Stimulated activated CD8-positive, alpha-beta memory T cell treated with anti-CD3 and anti-CD28 coated beads, Interleukin-4, amount 100 ng/mL, for 4 hours (primary cell): Measurements from ENCODE around the gene ZFP42.
"Not testable (repeated sequence)": the region's sequence is repeated elsewhere in the genome, so short reads cannot be mapped to it uniquely, and the experiment has no call there.

Experiments used
- DNase-seq, 2 donors: peaks; one replicate each; pipeline ENCODE4 v3.0.0-alpha.2; 2020; ENCODE audit warnings: low read depth in 2 of 2, low spot score in 1 of 2

The ZFP42 gene

DNA sequence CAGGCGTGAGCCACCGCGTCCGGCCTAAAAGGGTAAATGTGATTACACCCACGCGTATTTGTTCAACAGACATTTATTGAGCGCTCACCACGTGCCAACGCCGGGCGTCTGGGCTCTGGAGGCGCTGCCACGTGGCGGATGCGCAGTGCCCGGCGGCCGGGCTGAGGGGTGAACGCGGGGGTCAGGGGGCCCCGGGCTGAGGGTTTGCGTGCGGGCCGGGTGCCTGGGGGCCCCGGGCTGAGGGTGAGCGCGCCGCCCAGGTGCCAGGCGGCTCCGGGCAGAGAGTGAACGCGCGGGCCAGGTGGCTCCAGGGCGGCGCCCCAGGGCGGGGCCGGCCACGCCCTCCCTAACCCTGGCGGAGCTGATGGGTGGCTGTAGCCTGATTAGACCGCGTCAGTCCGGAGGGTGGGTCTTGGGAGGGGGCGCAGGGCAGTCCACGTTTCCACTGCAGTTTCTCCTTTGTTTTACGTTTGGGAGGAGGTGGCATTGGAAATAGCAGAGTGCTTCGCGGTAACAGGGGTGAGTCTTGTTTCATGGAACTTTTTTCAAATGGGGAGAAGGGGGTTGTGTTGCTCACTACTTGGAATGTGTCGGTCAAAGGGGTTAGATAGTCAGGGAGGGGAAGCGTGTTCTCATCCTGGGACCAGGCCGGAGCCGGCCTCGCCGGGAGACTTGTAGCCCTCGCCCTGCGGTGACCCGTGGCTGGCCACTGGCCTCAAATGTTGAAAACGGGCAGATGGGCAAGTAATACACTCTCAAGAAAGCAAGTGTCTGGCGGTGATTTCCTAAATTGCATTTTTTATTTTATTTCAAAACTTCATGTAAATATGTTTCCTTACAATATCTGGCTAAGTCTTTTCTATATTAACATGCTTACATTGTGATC lies at the start of gene ZFP42:
ZFP42 (plus strand) TSS at position 450 of the 886 bp plus-strand sequence. CDS start 7,037 bp downstream, outside the sequence.
- DNase-seq, result no peak

DNA sequence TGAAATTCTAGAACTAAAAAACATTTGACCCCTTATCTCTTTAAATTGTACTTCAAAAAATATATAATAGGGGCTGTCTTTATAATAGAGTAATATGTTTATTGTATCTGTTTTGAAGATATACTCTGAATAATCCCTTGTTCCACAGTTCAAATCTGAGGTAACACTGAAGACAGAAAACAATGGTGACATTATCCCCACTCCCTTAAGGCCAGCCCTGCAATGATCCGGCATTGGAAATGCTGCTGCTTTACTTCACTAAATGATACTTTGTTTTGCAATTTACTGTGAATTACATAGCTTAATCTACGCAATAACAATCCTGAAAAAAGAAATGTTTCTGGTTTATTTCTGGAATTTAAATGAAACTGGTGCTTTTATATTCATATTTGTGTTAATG lies 34.4 kb upstream of the ZFP42 start:
- DNase-seq, result no peak

DNA sequence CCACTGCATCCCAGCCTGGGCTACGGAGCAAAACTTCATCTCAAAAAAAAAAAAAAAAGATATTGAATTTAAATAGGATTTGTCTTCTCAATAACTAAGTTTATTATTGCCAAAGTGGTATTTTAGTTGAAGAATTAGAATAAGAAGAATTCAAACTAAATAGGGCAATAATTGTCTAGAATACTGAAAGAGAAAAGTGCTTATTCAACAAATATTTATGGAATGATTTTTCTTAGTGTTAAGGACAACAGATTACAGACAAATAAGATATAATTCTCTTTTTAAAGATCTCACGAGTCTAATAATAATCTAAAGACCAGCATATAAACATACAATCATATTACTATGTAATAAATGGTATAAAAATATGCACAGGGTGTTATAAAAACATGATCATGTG lies 33.6 kb upstream of the ZFP42 start:
- no peak for DNase-seq

DNA sequence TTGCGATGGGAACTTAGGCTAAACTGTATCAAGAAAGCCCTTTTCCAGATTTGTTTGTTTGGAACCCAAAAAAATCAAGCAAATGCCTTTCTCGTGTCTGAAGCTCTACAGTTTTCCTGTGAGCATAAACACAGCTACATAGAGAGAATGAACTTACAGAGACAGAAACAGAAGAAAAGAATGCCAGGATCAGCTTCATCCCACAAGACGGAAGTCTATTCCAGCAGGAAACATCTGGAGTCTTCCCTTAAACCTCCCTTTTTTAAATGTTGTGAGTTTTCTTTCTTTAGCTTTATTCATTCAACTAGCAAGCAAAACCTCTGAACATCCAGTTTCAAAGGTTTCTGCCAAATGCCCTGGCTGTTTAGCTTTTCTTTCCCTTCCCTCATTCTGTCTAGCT lies 32.6 kb upstream of the ZFP42 start:
- DNase-seq, result no peak

DNA sequence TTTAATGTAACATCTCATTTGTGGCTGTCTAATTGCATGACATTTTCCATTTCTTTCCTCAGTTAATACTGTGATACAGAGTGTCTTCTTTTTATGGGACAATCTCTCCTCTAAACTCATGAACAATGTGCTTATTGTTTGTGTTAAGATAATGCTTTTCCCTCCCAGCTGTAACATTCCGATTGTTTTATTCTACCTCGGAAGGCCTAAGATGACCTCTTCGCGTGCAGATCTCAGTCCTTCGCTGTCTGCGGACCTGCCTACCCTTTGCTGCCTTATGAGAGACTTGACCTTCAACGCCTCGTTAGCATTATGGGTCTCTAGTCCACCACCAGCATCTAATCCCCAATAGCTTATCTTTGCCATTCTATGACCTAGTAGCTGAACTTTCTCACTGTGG lies 29.8 kb upstream of the ZFP42 start:
- no peak for DNase-seq

DNA sequence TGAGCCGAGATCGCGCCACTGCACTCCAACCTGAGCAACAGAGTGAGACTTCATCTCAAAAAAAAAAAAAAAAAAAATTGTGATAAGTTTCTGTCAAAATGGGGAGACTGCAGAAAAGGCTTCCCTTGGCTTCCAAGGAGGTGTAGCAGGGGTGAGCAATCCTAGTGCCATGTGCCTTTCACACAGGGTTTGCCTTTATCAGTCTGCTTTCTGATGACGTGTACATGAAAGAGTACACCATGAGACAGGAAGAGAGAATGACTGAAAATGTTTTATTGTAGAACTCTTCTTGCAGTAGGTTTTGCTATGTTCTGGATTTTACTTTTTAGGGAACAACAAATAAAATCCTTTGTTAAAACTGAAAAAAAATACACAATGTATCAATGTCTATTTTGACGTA lies 23.4 kb upstream of the ZFP42 start:
- DNase-seq, result no peak

DNA sequence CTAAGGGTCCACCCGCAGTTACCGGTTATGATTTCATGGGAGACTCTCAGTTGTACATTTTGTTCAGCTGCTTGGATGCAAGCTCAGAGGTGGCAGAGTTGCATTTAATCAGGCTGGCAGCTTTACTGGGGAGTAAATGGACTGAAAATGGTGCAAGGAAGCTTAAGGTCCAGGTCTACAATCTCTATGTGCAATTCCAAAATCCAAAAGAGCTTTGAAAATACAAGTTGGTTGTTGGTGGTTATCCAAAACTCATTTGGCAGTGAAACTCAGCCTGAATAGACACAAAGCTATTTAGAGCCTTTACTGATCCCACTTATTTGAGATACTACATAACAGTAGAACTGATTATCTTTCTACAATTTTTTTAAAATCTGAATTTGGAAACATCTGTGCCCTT lies 11.8 kb upstream of the ZFP42 start:
- no peak for DNase-seq

DNA sequence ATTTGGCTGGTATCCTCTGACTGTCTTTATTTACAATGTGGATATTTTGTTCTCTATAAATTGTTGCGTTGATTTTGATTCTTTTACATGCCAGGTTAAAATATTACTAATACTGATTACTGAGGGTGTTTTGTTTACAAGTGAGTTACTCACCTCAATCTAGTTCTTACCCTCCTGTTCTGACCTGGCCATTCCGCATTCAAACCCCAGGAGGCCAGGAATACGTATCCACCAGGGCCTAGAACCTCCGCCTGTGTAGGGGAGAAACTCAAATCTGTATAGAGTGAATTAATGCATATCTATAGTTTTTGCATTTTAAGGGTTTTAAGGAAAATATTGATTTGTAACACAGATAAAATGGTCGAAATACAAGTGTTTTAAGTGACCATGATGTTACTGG lies 2.6 kb upstream of the ZFP42 start:
- DNase-seq, result no peak

DNA sequence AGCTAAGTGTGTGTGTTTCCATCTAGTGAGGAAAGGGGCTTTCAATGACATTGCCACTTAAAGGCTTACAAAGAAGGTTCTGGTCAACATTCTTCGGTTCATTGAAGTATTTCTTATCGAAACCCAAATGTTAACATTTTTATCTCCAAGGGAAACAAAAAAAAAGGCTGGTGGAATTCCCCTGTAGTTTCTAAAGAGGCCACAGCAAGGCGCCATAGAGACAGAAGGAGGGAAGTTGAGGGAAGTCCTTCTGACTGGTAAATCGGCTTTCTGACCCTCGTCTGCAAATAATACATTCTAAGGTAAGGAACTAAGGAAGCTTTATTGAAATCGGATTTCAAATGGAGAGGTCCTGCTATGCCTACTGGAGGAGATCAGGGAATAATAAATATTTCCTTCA lies 1.7 kb upstream of the ZFP42 start:
- DNase-seq, result no peak

DNA sequence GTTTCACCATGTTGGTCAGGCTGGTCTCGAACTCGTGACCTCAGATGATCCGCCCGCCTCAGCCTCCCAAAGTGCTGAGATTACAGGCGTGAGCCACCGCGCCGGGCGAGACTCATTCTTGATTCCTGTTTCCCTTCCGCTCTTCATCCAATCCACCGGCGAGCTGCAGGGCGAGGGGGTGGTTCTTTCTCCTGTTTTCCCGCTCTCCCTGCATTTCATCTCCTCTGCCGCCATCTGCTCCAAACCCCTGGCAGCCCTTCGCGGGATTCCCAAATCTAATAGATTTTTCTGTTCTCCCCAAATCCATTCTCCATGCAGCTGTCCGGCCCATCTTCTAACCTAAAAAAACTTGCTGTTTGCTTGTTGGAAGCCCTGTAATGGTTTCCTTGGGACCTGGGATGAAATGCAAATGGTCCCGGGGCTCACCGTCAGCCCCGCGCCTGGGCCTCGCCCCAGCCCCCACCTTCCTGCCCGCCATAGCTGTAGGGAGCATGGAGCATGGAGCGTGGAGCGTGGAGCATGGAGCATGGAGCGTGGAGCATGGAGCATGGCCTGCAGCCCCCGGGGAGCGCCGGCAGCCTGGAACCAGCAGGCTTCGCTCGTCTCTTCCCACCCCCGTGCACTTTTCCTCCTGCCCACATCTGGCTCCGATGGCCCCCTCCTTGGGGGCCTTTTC lies 1.1 kb downstream of the ZFP42 start:
- DNase-seq, result no peak

DNA sequence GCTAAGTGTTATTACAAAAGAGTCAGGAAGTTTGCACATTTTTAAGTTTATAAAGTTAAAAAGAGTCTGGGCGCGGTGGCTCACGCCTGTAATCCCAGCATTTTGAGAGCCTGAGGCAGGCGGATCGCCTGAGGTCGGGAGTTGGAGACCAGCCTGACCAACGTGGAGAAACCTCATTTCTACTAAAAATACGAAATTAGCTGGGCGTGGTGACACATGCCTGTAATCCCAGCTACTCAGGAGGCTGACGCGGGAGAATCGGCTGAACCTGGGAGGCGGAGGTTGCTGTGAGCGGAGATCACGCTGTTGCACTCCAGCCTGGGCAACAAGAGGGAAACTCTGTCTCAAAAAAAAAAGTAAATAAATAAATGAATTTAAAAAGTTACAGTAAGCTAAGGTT lies 2.4 kb downstream of the ZFP42 start:
- not testable (repeated sequence) for DNase-seq

DNA sequence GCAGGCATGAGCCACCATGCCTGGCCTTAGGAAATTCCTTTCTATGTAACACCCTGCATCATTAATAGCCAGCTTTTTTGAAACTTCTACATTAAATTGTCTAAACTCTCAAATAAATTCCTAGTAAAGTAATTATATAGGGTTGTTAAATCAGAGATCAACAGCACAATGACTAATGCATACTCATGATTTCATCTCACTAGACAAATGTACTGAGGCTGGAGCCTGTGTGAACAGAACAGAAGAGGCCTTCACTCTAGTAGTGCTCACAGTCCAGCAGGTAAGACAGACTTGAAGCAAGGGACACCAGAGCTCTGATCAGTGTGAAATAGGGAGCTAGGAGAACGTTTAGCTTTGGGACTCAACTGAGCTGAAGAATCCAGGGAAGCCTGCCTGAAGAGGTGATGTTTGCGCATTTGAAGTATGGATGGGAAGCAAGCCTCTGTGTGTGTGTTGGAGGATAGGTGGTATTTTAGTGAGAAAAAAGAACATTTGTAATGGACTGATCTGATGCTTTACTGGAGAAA lies 3.9 kb downstream of the ZFP42 start:
- no peak for DNase-seq

DNA sequence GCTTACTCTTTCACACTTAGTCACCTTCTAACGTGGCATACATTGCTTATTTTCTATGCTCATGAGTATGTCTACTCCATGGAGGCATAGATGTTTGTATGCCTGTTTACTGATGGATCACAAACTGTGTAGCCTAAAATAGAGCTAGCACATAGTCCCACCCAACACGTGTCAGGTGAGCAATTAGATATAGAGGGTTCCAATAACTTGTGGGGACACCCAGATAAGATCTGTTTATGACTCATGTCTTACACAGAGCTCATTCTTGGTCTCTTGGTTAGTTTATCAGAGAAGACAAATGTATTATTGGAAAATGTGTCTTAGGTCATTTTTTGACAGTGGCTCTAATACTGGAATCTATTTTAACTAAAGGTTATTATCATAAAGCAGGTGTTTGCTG lies 6.8 kb downstream of the ZFP42 start:
- DNase-seq, result no peak

DNA sequence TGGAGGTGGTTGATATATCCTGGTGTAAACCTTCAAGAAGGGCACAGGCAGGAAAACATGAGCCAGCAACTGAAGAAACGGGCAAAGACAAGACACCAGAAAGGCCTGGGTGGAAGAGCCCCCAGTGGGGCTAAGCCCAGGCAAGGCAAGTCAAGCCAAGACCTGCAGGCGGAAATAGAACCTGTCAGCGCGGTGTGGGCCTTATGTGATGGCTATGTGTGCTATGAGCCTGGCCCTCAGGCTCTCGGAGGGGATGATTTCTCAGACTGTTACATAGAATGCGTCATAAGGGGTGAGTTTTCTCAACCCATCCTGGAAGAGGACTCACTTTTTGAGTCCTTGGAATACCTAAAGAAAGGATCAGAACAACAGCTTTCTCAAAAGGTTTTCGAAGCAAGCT lies 7.2 kb downstream of the ZFP42 start:
- DNase-seq, result no peak

DNA sequence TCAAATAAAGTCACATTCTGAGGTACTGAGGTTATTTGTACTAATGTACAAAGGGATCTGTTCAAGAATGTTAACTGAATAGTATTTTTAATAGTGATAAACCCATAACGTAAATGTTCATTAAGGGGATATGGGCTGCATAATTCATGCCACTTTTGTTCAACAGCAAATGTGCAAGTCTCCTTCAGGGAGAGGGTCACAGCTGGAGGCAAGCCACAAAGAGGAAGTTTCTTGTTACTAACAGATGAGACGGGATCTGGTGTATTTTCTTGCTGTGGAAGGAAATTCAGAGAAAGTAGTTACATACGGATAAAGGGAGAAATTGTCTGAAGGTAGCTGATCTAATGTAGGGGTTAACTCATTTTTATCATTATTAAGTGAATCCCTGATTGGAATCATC lies 10.0 kb downstream of the ZFP42 start:
- DNase-seq, result no peak

DNA sequence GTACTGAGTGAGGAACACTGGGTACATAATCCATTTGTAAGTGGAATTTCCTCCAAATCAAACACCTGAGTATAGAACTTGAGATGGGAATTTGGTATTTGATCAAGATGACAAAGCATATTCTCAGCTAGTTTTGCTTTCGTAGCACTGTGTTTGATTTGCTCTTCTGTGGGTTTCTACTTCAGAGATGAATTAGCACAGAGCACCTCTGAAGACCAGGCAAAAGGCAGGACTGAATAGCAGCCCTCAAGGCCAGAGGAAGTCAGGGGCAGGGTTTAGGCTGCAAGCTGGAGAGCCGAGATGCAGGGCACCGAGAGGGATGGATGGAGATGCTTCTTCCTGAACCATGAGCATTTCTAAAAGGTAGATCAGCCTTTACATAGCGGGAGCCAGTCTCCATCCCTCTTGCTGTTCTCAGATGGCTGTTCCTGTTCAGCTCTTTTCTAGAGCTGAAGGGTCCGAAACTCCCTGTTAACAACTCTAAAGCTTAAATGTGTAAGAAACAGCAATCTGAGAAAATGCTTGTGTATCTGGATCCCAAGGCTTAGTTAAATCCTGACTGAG lies 10.8 kb downstream of the ZFP42 start:
- no peak for DNase-seq

DNA sequence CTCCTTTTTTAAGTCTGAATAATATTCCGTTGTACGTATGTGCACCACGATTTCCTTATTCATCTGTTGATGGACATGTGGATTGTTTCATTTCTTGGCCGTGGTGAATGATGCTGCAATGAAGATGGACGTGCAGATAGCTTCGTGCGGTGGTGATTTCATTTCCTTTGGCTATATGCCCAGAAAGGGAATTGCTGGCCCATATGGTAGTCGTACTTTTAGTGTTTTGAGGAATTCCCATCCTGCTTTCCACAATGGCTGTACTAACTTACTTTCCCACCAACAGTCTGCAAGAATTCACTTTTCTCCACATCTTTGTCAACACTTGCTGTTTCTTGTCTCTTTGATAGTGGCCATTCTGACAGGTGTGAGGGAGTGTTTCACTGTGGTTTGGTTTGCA lies 12.8 kb downstream of the ZFP42 start:
- DNase-seq, result no peak

DNA sequence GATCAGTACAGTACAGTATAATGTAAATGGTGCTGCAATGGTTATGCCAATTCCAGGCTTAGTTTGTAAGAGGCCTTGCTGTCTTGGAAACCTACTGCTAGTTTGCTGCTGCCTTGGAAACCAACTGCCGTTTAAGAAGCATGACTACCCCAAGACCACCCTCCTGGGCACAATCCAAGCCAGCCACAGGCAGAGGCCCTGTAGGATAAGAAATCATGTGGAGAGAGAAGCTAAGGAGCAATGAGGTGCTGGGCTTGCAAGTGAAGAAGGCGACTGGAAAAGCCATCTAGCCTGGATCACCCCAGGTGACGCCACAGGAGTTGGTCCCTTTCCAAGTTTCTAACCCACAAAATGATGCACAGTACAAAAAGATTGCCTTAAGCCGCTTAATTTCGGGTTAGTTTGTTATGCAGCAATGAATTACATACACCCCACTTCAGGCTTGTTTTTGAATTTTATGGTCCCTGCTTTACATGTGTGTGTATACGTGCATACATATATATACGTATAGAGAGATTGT lies 16.9 kb downstream of the ZFP42 start:
- DNase-seq, result no peak

DNA sequence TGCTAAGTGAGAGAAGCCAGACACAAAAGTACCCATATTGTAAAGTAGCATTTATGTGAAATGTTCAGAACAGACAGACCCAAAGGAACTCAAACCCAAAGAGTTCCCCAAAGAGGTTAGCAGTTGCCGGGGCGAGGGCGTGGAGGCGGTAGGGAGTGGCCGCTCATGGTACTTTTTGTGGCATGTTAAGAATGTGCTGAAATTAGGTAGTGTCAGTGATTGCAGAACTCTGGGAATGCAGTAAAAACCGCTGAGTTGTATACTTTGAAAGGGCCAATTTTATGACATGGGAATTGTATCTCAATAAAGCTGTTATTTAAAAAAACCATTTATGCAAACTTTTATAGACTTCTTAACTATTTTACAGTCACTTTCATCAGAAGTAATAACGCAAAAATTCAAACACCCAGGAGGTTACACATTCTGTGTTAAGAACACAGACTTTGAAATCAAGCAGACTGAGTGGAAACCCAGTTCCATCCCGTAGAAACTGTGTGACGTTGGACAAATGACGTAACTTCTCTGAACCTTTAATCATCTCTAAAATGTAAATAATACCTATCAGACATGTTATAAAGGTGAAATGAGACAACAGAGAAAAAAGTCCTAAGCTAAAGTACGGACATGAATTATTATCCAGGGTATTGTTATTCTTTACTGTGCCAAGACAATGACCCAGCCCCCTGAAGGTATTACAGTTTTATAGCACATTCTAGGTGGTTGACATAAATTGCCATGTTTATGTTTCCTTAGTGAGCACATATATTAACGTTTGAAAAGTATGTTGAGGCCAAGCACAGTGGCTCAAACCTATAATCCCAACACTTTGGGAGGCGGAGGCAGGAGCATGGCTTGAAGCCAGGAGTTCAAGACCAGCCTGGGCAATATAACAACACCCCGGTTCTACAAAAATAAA lies 19.7 kb downstream of the ZFP42 start:
- no peak for DNase-seq

DNA sequence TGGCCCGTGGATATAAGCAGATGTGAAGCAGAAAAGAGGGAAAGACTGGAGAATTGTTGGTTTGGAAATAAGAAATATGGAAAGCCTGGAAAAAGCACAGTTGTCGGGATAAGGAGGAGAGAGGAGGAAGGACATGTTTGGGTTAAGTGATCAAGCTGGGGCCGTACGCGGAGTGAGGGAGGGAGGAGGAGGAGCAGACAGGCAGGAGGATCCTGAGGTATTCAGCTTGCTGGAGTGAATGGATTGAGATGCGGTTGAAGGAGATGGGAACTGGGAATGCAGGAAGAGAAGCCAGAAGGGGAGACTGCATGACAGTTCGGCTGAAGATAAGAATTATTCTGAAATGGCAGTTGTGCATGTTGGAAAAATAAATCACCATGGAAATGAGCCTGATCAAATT lies 21.2 kb downstream of the ZFP42 start:
- no peak for DNase-seq

DNA sequence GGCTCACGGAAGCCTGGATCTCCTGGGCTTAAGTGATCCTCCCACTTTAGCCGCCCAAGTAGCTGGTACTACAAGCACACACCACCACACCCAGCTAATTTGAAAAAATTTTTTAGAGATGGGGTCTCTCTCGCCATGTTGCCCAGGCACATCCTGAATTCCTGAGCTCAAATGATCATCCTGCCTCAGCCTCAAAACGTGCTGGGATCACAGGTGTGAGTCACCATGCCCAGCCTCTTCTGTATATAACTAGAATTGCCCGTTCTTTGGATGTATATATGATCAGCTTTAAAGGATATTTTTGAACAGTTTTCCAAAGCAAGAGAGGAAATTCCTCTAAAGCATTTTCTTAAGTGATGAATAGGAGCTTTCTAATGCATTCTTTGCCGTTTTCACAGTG lies 22.7 kb downstream of the ZFP42 start:
- no peak for DNase-seq
